ENCODE measurements around the gene KCNC3.

Gene KCNC3

DNA sequence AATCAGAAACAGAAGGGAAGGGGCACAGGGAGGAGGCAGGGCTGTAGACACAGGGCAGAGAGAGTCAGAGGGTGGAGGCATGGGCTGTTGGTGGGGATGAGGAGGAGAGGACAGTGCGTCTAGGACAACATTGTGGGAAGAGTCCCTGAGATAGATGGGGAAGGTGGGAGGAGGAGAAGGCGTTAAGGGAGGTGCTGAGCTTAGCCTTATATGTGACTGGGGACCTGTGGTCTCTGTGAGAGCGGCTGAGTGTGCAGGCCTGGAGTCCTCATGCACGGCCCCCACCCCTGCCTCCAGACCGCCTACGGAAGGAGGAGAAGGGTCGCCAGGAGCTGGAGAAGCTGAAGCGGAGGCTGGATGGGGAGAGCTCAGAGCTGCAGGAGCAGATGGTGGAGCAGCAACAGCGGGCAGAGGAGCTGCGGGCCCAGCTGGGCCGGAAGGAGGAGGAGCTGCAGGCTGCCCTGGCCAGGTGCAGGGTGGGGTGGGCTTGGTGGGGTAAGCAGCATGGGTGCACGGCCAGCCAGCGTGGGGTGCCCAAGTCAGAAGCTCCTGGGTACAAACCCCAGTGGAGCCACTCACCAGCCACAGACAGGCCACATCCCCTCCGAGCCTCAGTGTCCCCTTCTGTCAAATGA lies 56.8 kb downstream of the KCNC3 start:
- DNase-seq = no peak

- DNase-seq = no peak
Measured at GRCh38 chr19:50269653-50270052, 59.5 kb downstream of the KCNC3 start.

DNA sequence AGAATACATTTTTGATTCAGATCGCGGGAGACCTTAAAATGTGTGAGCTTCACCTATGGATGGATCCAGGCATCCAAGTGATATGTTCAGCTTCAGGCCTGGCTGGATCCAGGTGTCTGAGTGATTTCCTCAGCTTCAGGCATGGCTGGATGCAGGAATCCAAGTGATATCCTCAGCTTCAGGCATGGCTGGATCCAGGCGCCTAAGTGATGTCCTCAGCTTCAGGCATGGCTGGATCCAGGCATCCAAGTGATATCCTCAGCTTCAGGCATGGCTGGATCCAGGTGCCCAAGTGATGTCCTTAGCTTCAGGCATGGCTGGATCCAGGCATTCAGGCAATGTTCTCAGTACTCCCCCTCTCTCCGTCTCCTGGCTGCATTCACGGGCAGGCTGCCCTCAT lies 60.7 kb downstream of the KCNC3 start:
- DNase-seq = no peak

GRCh38 chr19:50268041-50268440 lies 61.1 kb downstream of the KCNC3 start:
- no peak for DNase-seq

DNA sequence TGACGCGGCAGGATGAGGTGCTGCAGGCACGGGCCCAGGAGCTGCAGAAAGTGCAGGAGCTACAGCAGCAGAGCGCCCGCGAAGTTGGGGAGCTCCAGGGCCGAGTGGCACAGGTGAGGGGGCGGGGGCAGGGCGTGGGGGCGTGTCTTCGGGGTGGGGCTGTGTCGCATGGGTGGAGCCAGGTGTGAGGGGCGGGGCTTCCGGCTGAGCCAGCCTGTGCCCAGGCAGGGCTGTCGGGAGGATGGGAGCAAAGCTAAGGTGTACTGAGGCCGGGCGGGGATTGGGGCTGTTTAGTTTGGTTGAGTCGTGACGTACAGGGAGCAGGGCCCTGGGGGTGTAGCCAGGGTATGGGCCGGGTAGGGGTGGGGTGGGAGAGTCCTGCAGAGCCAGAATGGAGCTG lies 62.3 kb downstream of the KCNC3 start:
- DNase-seq = peak; percentile 82

- no peak for DNase-seq
Measured at GRCh38 chr19:50266041-50266440, 63.1 kb downstream of the KCNC3 start.

DNA sequence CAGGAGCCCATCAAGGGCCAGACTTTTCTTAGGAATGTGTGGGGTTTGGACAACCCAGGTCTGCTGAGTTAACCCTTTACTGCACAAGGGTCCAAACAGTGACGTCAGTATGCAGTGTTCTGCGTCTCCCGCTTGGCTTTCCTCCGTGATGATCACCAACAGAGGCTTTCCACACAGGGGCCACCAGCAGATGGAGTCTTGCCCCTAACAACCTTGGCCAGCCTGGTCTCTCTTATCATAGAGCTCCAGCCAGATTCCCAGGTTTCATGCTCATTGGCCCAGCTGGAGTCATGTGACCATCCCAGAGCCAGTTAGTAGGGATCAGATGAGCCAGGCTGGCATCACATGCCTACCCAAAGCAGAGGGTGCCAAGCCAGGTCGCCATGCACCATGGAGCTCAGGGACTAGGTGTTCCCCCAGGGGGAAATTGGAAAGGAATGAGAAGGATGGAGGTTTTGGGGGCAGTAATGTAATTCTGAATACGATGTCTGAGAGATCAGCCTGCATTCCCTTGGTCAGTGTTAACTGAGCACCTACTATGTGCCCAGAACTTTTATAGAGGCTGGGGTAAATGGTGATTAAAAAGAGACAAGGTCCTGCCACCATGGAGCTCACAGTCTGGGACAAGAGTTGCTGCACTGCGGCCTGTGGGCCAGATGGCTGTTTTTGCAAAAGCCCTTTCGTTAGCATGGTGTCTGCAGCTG lies 64.5 kb downstream of the KCNC3 start:
- no peak for DNase-seq

DNA sequence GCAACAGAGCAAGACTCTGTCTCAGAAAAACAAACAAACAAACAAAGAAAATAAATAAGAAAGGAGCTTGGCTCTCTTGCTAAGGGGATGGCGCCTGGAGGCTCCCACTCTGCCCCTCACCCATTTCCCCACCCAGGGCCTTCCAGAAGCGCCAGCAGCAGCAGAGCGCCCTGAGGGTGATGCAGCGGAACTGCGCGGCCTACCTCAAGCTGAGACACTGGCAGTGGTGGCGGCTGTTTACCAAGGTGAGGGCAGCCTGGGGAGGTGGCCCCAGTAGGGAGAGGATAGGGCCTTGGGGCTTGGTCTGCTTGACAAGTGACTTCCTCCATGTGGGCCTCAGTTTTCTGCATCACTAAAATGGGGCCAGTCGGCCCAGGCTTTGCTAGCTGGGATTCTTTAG lies 66.0 kb downstream of the KCNC3 start:
- DNase-seq = no peak

All from islet precursor cell (in vitro differentiated cells).